Measurements from ENCODE around the gene L1TD1.
"Not testable (repeated sequence)": the region's sequence is repeated elsewhere in the genome, so short reads cannot be mapped to it uniquely, and the experiment has no call there.

The L1TD1 gene

GRCh38 chr1:62237950-62238374, 43.3 kb downstream of the L1TD1 start:
- no peak for TF ChIP-seq CTCF (conservative IDR thresholded peaks at IDR 0.05; ENCODE audit: low read length)
- DNase-seq (ENCODE audit: low read depth), result no peak

GRCh38 chr1:62238507-62238906, 43.9 kb downstream of the L1TD1 start:
- H3K4me3 ChIP-seq (ENCODE audit: low read length), result no peak overlapping the region
- DNase-seq (ENCODE audit: low read depth), result no peak
- no peak for TF ChIP-seq CTCF (conservative IDR thresholded peaks at IDR 0.05; ENCODE audit: low read length)

More at GRCh38 chr1:62237950-62238374, 43.3 kb downstream of the L1TD1 start:
- H3K4me3 ChIP-seq (ENCODE audit: low read length), result no peak overlapping the region

GRCh38 chr1:62239652-62240403, 45.2 kb downstream of the L1TD1 start:
- H3K4me3 ChIP-seq (ENCODE audit: low read length); DNase-seq (ENCODE audit: low read depth): not testable (repeated sequence)

- H3K4me3 ChIP-seq (ENCODE audit: low read length), result no peak overlapping the region
- no peak for DNase-seq (ENCODE audit: low read depth)
- TF ChIP-seq CTCF (conservative IDR thresholded peaks at IDR 0.05; ENCODE audit: low read length), result no peak
Observed at GRCh38 chr1:62240651-62241370, 46.2 kb downstream of the L1TD1 start.

- no peak overlapping the region for H3K4me3 ChIP-seq (ENCODE audit: low read length)
- DNase-seq (ENCODE audit: low read depth), result no peak
- TF ChIP-seq CTCF (conservative IDR thresholded peaks at IDR 0.05; ENCODE audit: low read length), result no peak
Observed at GRCh38 chr1:62241371-62242131, 46.9 kb downstream of the L1TD1 start.

GRCh38 chr1:62244380-62244779, 49.7 kb downstream of the L1TD1 start:
- H3K4me3 ChIP-seq (ENCODE audit: low read length); DNase-seq (ENCODE audit: low read depth): not testable (repeated sequence)

GRCh38 chr1:62245201-62245600, 50.6 kb downstream of the L1TD1 start:
- DNase-seq (ENCODE audit: low read depth), result no peak
- no peak for TF ChIP-seq CTCF (conservative IDR thresholded peaks at IDR 0.05; ENCODE audit: low read length)
- no peak overlapping the region for H3K4me3 ChIP-seq (ENCODE audit: low read length)

All from AG10803 (cell line).